Measurements from ENCODE around the gene XYLT1. TPM values are rescaled to one million over a fixed set of nuclear protein-coding genes. Genes with fewer than 3 reads are reported as not detected.

XYLT1 gene
- polyA plus RNA-seq, 1 donor (not counting 4 experiments of a cell fraction or from before 2014, with no cell fraction given) = 4.4 TPM

- H3K79me2 ChIP-seq (ENCODE audit: control insufficient read depth, insufficient read depth, low read length) = no peaks in the 10 kb centered on the region
- no peaks in the 10 kb centered on the region for H4K20me1 ChIP-seq (ENCODE audit: control insufficient read depth, extremely low read depth, insufficient read depth, low read length)
- no peaks in the 10 kb centered on the region for H3K36me3 ChIP-seq (ENCODE audit: control insufficient read depth in 2 of 2, extremely low read depth in 1 of 2, insufficient read depth in 2 of 2, low read length in 2 of 2)
- FAIRE-seq (no peak), DNase-seq (ENCODE audit: low read depth, low spot score) (no peak)
- H3K27me3 ChIP-seq (ENCODE audit: control insufficient read depth, extremely low read depth, insufficient read depth, low read length) = no peaks in the 10 kb centered on the region
- H3K9me1 ChIP-seq (ENCODE audit: control insufficient read depth, extremely low read depth, insufficient read depth, low read length) = no peaks in the 10 kb centered on the region
- H3K4me3 ChIP-seq (ENCODE audit: control insufficient read depth in 2 of 3, extremely low read depth in 1 of 3, insufficient read depth in 2 of 3, low read depth in 1 of 3, low read length in 3 of 3) = no peak overlapping the region
- H3K9ac ChIP-seq (ENCODE audit: control insufficient read depth, extremely low read depth, insufficient read depth, low read length) = no peak overlapping the region
- H3K4me2 ChIP-seq (ENCODE audit: control insufficient read depth, extremely low read depth, insufficient read depth, low read depth, low read length) = no peak overlapping the region
- no peak overlapping the region for H2AFZ ChIP-seq (ENCODE audit: control insufficient read depth, low read length)
- H3K4me1 ChIP-seq (ENCODE audit: control insufficient read depth, extremely low read depth, insufficient read depth, low read length) = peaks cover 11% of the 10 kb centered on the region
- dilution Hi-C loops (cut with MboI; ENCODE audit: extremely low pct_ligation_motif_present, low sequenced_read_pairs) = no loop called here
- TF ChIP-seq CTCF (optimal IDR thresholded peaks at IDR 0.05 in 1 of 3, IDR thresholded peaks at IDR 0.05 in 1 of 3, conservative IDR thresholded peaks at IDR 0.05 in 1 of 3; ENCODE audit: extremely low read depth in 1 of 3, insufficient read depth in 2 of 3, low read length in 3 of 3) = no peak
- no peak for TF ChIP-seq EZH2 (IDR thresholded peaks at IDR 0.05; ENCODE audit: low read length)
- no peak overlapping the region for H3K27ac ChIP-seq (ENCODE audit: control insufficient read depth, insufficient read depth, low read length)
- no peaks in the 10 kb centered on the region for H3K9me3 ChIP-seq (ENCODE audit: control insufficient read depth, low read depth, low read length)
Observed at GRCh38 chr16:17058471-17058870, 412.3 kb downstream of the XYLT1 start.

GRCh38 chr16:17056666-17057065 is 414.1 kb downstream of the XYLT1 start:
- H3K27me3 ChIP-seq (ENCODE audit: control insufficient read depth, extremely low read depth, insufficient read depth, low read length) = no peaks in the 10 kb centered on the region
- no peaks in the 10 kb centered on the region for H3K9me3 ChIP-seq (ENCODE audit: control insufficient read depth, low read depth, low read length)
- DNase-seq (ENCODE audit: low read depth, low spot score) (no peak), FAIRE-seq (no peak)
- H3K4me2 ChIP-seq (ENCODE audit: control insufficient read depth, extremely low read depth, insufficient read depth, low read depth, low read length) = no peak overlapping the region
- no peak overlapping the region for H3K27ac ChIP-seq (ENCODE audit: control insufficient read depth, insufficient read depth, low read length)
- H3K9me1 ChIP-seq (ENCODE audit: control insufficient read depth, extremely low read depth, insufficient read depth, low read length) = no peaks in the 10 kb centered on the region
- no peaks in the 10 kb centered on the region for H4K20me1 ChIP-seq (ENCODE audit: control insufficient read depth, extremely low read depth, insufficient read depth, low read length)
- H2AFZ ChIP-seq (ENCODE audit: control insufficient read depth, low read length) = no peak overlapping the region
- no peak overlapping the region for H3K4me3 ChIP-seq (ENCODE audit: control insufficient read depth in 2 of 3, extremely low read depth in 1 of 3, insufficient read depth in 2 of 3, low read depth in 1 of 3, low read length in 3 of 3)
- no peak for TF ChIP-seq CTCF (optimal IDR thresholded peaks at IDR 0.05 in 1 of 3, IDR thresholded peaks at IDR 0.05 in 1 of 3, conservative IDR thresholded peaks at IDR 0.05 in 1 of 3; ENCODE audit: extremely low read depth in 1 of 3, insufficient read depth in 2 of 3, low read length in 3 of 3)
- H3K9ac ChIP-seq (ENCODE audit: control insufficient read depth, extremely low read depth, insufficient read depth, low read length) = no peak overlapping the region
- no peaks in the 10 kb centered on the region for H3K79me2 ChIP-seq (ENCODE audit: control insufficient read depth, insufficient read depth, low read length)
- no peaks in the 10 kb centered on the region for H3K4me1 ChIP-seq (ENCODE audit: control insufficient read depth, extremely low read depth, insufficient read depth, low read length)
- dilution Hi-C loops (cut with MboI; ENCODE audit: extremely low pct_ligation_motif_present, low sequenced_read_pairs) = no loop called here
- no peaks in the 10 kb centered on the region for H3K36me3 ChIP-seq (ENCODE audit: control insufficient read depth in 2 of 2, extremely low read depth in 1 of 2, insufficient read depth in 2 of 2, low read length in 2 of 2)
